ENCODE measurements around the gene SDE2.
"Not testable (repeated sequence)": the region's sequence is repeated elsewhere in the genome, so short reads cannot be mapped to it uniquely, and the experiment has no call there.

Gene SDE2

GRCh38 chr1:225999227-225999911 lies at the start of gene SDE2:
TSS of gene SDE2 (minus strand) at chr1:225999343. CDS start at chr1:225999312, 31 bp downstream.
- DNase-seq: peak; percentile 99

DNA sequence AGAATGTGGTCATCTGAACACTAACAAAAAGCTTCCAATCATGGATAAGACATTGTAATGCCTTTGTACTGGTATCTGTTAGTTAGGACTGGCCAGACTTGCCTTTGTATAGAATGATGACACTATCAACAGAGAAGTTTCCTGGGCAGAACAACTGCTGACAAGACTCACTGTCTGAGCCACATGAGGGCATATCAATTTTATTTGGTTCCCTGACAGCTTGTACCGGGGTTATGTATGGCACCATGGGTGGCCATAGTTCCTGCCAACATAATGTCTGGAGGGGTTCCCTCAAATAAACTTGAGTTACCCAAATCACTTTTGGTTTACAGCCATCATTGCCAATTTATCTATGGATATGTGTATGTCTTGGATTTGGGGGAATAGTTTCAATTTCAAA lies 49.7 kb upstream of the SDE2 start:
- DNase-seq: no peak

DNA sequence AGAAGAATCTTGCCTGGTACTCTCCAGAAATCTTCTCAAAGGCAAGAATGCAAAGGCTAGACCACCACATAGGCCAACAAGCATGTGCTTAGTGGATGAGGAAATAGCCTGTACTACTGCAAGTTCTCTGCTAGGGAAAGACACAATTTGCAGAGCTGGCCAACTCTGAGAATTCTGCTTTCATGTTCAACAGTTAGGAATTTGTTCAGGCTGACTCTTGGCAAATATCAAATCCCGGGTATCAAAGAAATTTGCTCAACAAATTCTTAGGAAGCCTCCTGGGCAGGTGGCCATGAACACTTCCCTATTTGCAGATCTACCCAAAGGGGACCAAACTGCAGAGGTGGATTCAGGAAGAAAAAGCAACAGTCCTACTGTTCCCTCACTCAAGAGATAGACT lies 48.4 kb upstream of the SDE2 start:
- DNase-seq: no peak

DNA sequence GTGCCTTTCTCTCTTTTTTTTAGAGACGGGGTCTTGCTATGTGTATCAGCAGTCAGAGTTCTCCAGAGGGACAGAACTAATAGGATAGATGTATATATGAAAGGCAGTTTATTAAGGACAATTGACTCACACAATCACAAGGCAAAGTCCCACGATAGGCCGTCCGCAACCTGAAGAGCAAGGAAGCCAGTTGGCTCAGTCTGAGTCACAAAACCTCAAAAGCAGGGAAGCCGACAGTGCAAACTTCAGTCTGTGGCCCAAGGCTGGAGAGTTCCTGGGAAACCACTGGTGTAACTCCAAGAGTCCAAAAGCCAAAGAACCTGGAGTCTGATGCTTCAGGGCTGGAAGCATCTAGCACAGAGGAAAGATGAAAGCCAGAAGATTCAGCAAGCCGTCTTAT lies 47.1 kb upstream of the SDE2 start:
- DNase-seq: no peak

DNA sequence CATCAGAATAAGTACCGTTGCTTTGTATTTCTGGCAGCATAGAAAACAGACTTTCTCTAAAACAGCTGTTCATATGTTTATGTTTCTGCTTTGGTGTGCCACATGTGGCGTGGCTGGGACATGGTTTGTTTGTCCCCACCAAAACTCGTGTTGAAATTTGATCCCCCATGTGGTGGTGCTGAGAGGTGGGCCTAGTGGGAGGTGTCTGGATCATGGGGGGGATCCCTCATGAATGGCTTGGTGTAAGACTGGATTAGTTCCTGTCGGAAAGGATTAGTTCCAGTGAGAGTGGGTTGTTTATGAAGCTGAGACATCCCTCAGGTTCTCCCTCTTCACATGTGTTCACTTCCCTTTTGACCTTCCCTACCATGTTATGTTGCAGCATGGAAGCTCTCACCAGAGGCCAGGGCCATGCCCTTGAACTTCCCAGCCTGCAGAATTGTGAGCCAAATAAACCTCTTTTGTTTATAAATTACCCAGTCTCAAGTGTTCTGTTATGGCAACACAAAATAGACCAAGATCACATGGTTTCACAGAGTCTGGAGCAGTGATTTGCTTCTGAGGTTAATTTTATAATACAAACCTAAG lies 45.5 kb upstream of the SDE2 start:
- no peak for DNase-seq

GRCh38 chr1:226041419-226041818 lies 42.3 kb upstream of the SDE2 start:
- no peak for DNase-seq

GRCh38 chr1:226038661-226039060 lies 39.5 kb upstream of the SDE2 start:
- DNase-seq: no peak

DNA sequence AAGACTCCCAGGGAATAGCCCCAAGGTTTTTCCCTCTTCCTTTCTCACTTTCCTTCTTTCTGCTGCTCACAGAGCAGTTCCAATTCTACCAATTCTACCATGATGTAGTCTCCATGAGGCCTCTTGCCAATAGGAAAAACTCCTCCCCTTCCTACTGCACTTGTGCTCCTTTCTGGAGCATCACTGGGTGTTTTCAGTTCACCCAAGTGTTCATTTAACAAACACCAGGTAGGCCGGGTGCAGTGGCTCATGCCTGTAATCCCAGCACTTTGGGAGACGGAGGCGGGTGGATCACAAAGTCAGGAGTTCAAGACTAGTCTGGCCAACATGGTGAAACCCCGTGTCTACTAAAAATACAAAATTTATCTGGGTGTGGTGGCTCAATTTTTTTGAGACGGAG lies 36.8 kb upstream of the SDE2 start:
- DNase-seq: no peak

GRCh38 chr1:226034482-226034881 lies 35.3 kb upstream of the SDE2 start:
- no peak for DNase-seq

DNA sequence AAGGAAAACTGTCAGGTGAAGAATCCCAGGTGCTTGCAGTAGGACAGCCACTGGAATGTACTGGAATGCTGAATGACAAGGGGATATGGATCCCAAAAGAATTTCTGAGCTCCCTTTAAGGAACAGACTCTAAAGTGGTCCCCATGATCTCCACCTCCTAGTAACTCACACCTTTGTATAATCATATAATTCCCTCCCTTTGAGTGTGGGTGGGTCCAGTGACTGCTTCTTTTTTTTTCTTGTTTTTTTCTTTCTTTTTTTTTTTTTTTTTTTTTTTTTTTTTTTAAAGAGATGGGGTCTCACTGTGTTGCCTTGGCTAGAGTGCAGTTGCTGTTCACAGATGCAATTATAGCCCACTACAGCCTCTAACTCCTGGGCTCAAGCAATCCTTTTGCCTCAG lies 34.8 kb upstream of the SDE2 start:
- DNase-seq: no peak

DNA sequence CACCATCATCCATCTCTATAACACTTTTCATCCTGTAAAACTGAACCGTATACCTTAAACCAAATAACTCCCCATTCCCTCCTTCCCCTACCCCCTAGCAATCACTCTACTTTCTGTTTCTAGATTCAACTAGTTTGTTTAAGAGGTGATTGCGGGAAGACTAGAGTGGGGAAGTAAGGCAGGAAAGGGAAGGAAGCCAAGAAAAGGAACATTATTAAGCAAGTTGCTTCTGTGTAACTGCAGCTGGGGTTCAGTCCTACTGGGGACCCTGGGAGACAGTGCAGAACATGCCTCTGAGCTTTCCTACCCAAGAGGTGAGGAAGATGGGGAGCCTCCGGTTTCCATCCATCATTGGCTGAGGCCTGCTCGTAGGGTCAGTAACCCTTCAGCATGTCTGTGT lies 34.4 kb upstream of the SDE2 start:
- DNase-seq: no peak

DNA sequence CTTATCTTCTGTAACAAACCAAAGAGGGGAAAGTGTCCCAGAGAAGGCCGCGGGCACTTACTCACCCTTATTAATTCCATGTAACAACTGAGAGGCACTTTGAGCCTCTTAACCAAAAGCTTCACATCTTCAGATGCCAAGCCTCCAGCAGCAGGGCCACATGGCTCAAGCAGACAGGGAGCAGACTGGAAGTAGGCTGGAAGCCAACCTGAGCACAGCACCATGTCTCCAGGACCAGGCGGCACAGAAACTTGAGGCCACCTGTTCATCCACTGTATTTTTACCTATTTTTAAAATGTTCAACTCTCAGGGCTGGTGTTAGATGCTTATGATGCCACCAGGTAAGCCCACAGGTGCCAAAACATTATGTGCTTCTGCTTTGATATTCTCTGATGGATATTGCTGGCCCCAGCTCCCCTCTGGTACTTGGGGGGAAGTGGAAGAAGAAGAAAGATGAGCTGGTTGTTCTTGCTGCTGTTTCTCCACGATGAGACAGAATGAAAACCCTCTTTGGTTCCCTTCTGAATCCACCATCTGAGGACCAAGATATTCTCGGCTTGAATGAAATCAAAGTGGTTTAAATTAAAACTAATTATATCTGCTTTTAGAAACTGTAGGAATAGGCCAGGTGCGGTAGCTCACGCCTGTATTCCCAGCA lies 30.6 kb upstream of the SDE2 start:
- DNase-seq: no peak

- DNase-seq: no peak
Observed at GRCh38 chr1:226029093-226029496, 30.0 kb upstream of the SDE2 start.

- DNase-seq: no peak
Observed at GRCh38 chr1:226027538-226028217, 28.5 kb upstream of the SDE2 start.

- DNase-seq: no peak
Observed at GRCh38 chr1:226026833-226027232, 27.7 kb upstream of the SDE2 start.

- no peak for DNase-seq
Observed at GRCh38 chr1:226023735-226024134, 24.6 kb upstream of the SDE2 start.

GRCh38 chr1:226021801-226022200 lies 22.7 kb upstream of the SDE2 start:
- DNase-seq: no peak

- no peak for DNase-seq
Observed at GRCh38 chr1:226021401-226021800, 22.3 kb upstream of the SDE2 start.

GRCh38 chr1:226019572-226019971 lies 20.4 kb upstream of the SDE2 start:
- DNase-seq: no peak

DNA sequence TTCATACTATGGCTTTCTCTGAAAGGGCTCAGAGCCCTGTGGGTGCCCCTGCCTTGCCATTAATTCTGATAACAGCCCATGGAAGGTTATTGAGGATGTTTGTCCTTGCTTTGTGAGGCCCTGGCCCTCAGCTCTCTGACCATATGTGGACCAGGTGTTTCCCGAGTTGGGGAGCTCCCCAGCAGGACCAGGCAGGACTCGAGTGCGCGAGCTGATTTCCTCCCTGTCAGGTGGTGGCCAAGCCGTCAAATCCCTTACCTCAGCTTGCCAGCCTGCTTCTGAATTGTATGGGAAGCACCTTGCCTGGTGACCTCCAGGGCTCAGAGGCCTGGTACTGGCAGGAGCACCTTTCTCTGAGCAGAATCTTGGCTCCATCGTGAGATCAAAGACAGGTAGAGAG lies 17.9 kb upstream of the SDE2 start:
- no peak for DNase-seq

- DNase-seq: no peak
Observed at GRCh38 chr1:226009650-226010044, 10.5 kb upstream of the SDE2 start.

- DNase-seq: not testable (repeated sequence)
Observed at GRCh38 chr1:226007126-226007892, 8.2 kb upstream of the SDE2 start.

DNA sequence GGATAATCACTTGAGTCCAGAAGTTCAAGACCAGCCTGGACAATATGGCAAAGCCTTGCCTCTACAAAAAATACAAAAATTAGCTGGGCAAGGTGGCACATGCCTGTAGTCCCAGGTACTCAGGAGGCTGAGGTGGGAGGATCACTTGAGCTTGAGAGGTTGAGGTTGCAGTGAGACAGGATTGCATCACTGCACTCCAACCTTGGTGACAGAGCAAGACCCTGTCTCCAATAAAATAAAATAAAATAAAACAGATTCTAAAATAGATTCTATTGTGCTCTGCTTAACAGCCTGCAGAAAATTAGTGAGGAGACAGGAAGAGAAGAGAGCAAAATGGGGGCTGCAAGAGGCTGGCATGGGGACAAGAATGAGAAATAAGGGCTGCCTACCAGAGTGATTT lies 7.5 kb upstream of the SDE2 start:
- no peak for DNase-seq
